ENCODE results near the gene BEST2. TPM values are rescaled to one million over a fixed set of nuclear protein-coding genes. Genes with fewer than 3 reads are reported as not detected.

The BEST2 gene
- total RNA-seq, 1 experiment from 2014 or later: 0.13 TPM

GRCh38 chr19:12766051-12766521 lies 14.5 kb downstream of the BEST2 start:
- Histone ChIP-seq H3K9me3 (replicated peaks) (no peaks in the 10 kb centered on the region), H3K27ac (no peak overlapping the region), H3K4me3 (peak overlapping the region; percentile 37), H3K36me3 (0 out of 2 replicates have a peak, but pooled peaks cover 2% of the 10 kb centered on the region), H3K27me3 (replicated peaks) (no peaks in the 10 kb centered on the region), H3K4me1 (replicated peaks) (0 out of 2 replicates have a peak, but pooled peaks cover 3% of the 10 kb centered on the region)
- peak; percentile 90 to 93 for DNase-seq (ENCODE audit: low read depth in 1 of 2, low spot score in 2 of 2)

GRCh38 chr19:12767150-12767549 lies 15.6 kb downstream of the BEST2 start:
- no peaks in the 10 kb centered on the region for H3K9me3 ChIP-seq (replicated peaks)
- DNase-seq (ENCODE audit: low read depth in 1 of 2, low spot score in 2 of 2): no peak
- no peak overlapping the region for H3K4me3 ChIP-seq
- no peaks in the 10 kb centered on the region for H3K27me3 ChIP-seq (replicated peaks)
- H3K27ac ChIP-seq: no peak overlapping the region
- 0 out of 2 replicates have a peak, but pooled peaks cover 3% of the 10 kb centered on the region for H3K4me1 ChIP-seq (replicated peaks)
- 0 out of 2 replicates have a peak, but pooled peaks cover 2% of the 10 kb centered on the region for H3K36me3 ChIP-seq

- no peak for DNase-seq (ENCODE audit: low read depth in 1 of 2, low spot score in 2 of 2)
- Histone ChIP-seq H3K36me3 (0 out of 2 replicates have a peak, but pooled peaks cover 2% of the 10 kb centered on the region), H3K9me3 (replicated peaks) (no peaks in the 10 kb centered on the region), H3K4me3 (no peak overlapping the region), H3K27ac (no peak overlapping the region), H3K4me1 (replicated peaks) (0 out of 2 replicates have a peak, but pooled peaks cover 3% of the 10 kb centered on the region), H3K27me3 (replicated peaks) (no peaks in the 10 kb centered on the region)
Observed at GRCh38 chr19:12767666-12768065, 16.1 kb downstream of the BEST2 start.

GRCh38 chr19:12769689-12770088 lies 18.1 kb downstream of the BEST2 start:
- Histone ChIP-seq H3K27me3 (replicated peaks) (no peaks in the 10 kb centered on the region), H3K4me1 (replicated peaks) (peaks cover 9% of the 10 kb centered on the region), H3K4me3 (no peak overlapping the region), H3K27ac (no peak overlapping the region), H3K9me3 (replicated peaks) (no peaks in the 10 kb centered on the region), H3K36me3 (no peaks in the 10 kb centered on the region)
- DNase-seq (ENCODE audit: low read depth in 1 of 2, low spot score in 2 of 2): no peak

GRCh38 chr19:12770922-12771321 lies 19.3 kb downstream of the BEST2 start:
- peaks cover 11% of the 10 kb centered on the region for H3K4me1 ChIP-seq (replicated peaks)
- H3K27ac ChIP-seq: no peak overlapping the region
- H3K4me3 ChIP-seq: no peak overlapping the region
- no peak for DNase-seq (ENCODE audit: low read depth in 1 of 2, low spot score in 2 of 2)
- 0 out of 2 replicates have a peak, but pooled peaks cover 4% of the 10 kb centered on the region for H3K36me3 ChIP-seq
- no peaks in the 10 kb centered on the region for H3K27me3 ChIP-seq (replicated peaks)
- no peaks in the 10 kb centered on the region for H3K9me3 ChIP-seq (replicated peaks)

- H3K36me3 ChIP-seq: 0 out of 2 replicates have a peak, but pooled peaks cover 4% of the 10 kb centered on the region
- peaks cover 13% of the 10 kb centered on the region for H3K4me1 ChIP-seq (replicated peaks)
- no peaks in the 10 kb centered on the region for H3K27me3 ChIP-seq (replicated peaks)
- no peak overlapping the region for H3K4me3 ChIP-seq
- no peak for DNase-seq (ENCODE audit: low read depth in 1 of 2, low spot score in 2 of 2)
- H3K9me3 ChIP-seq (replicated peaks): no peaks in the 10 kb centered on the region
- H3K27ac ChIP-seq: no peak overlapping the region
Observed at GRCh38 chr19:12772323-12772722, 20.7 kb downstream of the BEST2 start.

- no peak overlapping the region for H3K27ac ChIP-seq
- peaks cover 21% of the 10 kb centered on the region for H3K4me1 ChIP-seq (replicated peaks)
- H3K36me3 ChIP-seq: 0 out of 2 replicates have a peak, but pooled peaks cover 4% of the 10 kb centered on the region
- H3K9me3 ChIP-seq (replicated peaks): no peaks in the 10 kb centered on the region
- no peak overlapping the region for H3K4me3 ChIP-seq
- no peaks in the 10 kb centered on the region for H3K27me3 ChIP-seq (replicated peaks)
- peak; percentile 26 to 47 for DNase-seq (ENCODE audit: low read depth in 1 of 2, low spot score in 2 of 2)
Observed at GRCh38 chr19:12773571-12773970, 22.0 kb downstream of the BEST2 start.

GRCh38 chr19:12774588-12775555 lies 23.3 kb downstream of the BEST2 start, which contains the start of gene HOOK2:
Gene HOOK2, minus strand, starts transcription at chr19:12775552. Its CDS starts 103 bp downstream, at chr19:12775449.
- no peak for DNase-seq (ENCODE audit: low read depth in 1 of 2, low spot score in 2 of 2)
- no peaks in the 10 kb centered on the region for H3K27me3 ChIP-seq (replicated peaks)
- H3K4me1 ChIP-seq (replicated peaks): peaks cover 34% of the 10 kb centered on the region
- 0 out of 2 replicates have a peak, but pooled peaks cover 4% of the 10 kb centered on the region for H3K36me3 ChIP-seq
- H3K27ac ChIP-seq: no peak within 1 kb of the TSS
- H3K4me3 ChIP-seq: peak within 1 kb of the TSS; percentile 43
- H3K9me3 ChIP-seq (replicated peaks): no peaks in the 10 kb centered on the region

GRCh38 chr19:12777217-12778016 lies 25.8 kb downstream of the BEST2 start:
- peak; percentile 80 to 85 for DNase-seq (ENCODE audit: low read depth in 1 of 2, low spot score in 2 of 2)
- Histone ChIP-seq H3K9me3 (replicated peaks) (no peaks in the 10 kb centered on the region), H3K4me3 (peak overlapping the region; percentile 42), H3K4me1 (replicated peaks) (peaks cover 39% of the 10 kb centered on the region), H3K27ac (peak overlapping the region; percentile 62; the same call in 1 of the 2 replicates), H3K27me3 (replicated peaks) (no peaks in the 10 kb centered on the region), H3K36me3 (0 out of 2 replicates have a peak, but pooled peaks cover 4% of the 10 kb centered on the region)

GRCh38 chr19:12778017-12778904 lies 26.7 kb downstream of the BEST2 start:
- Histone ChIP-seq H3K9me3 (replicated peaks) (no peaks in the 10 kb centered on the region), H3K4me1 (replicated peaks) (peaks cover 48% of the 10 kb centered on the region), H3K27ac (peak overlapping the region; percentile 62), H3K27me3 (replicated peaks) (no peaks in the 10 kb centered on the region), H3K36me3 (0 out of 2 replicates have a peak, but pooled peaks cover 4% of the 10 kb centered on the region), H3K4me3 (peak overlapping the region; percentile 42)
- DNase-seq (ENCODE audit: low read depth in 1 of 2, low spot score in 2 of 2): peak; percentile 79 to 85

- H3K4me3 ChIP-seq: peak overlapping the region; percentile 42
Observed at GRCh38 chr19:12778905-12779161, 27.2 kb downstream of the BEST2 start.

GRCh38 chr19:12779162-12779993 lies 27.8 kb downstream of the BEST2 start:
- H3K4me1 ChIP-seq (replicated peaks): peaks cover 52% of the 10 kb centered on the region
- no peak overlapping the region for H3K4me3 ChIP-seq
- H3K36me3 ChIP-seq: 0 out of 2 replicates have a peak, but pooled peaks cover 4% of the 10 kb centered on the region
- no peaks in the 10 kb centered on the region for H3K27me3 ChIP-seq (replicated peaks)
- peak overlapping the region; percentile 62 for H3K27ac ChIP-seq
- DNase-seq (ENCODE audit: low read depth in 1 of 2, low spot score in 2 of 2): peak; percentile 65 to 70
- no peaks in the 10 kb centered on the region for H3K9me3 ChIP-seq (replicated peaks)

More at GRCh38 chr19:12778905-12779161, 27.2 kb downstream of the BEST2 start:
- Histone ChIP-seq H3K9me3 (replicated peaks) (no peaks in the 10 kb centered on the region), H3K36me3 (0 out of 2 replicates have a peak, but pooled peaks cover 4% of the 10 kb centered on the region), H3K27me3 (replicated peaks) (no peaks in the 10 kb centered on the region), H3K27ac (peak overlapping the region; percentile 62), H3K4me1 (replicated peaks) (peaks cover 48% of the 10 kb centered on the region)
- no peak for DNase-seq (ENCODE audit: low read depth in 1 of 2, low spot score in 2 of 2)

Data from SJSA1 (cell line).